ENCODE results near the gene IGSF6.
A peak's percentile ranks its signal among the peaks of the same experiment; 100 is the strongest.
"Not testable (repeated sequence)": the region's sequence is repeated elsewhere in the genome, so short reads cannot be mapped to it uniquely, and the experiment has no call there.

Gene IGSF6

GRCh38 chr16:21628772-21629171, 23.6 kb downstream of the IGSF6 start:
- no peak for DNase-seq

GRCh38 chr16:21628121-21628726, 24.2 kb downstream of the IGSF6 start:
- no peak for DNase-seq

- peak; percentile 39 to 59 for DNase-seq
These were observed 25.6 kb downstream of the IGSF6 start for GRCh38 chr16:21626659-21627277.

GRCh38 chr16:21625026-21625425, 27.4 kb downstream of the IGSF6 start:
- no peak for DNase-seq

- no peak for DNase-seq
These were observed 29.9 kb downstream of the IGSF6 start for GRCh38 chr16:21622545-21622944.

GRCh38 chr16:21620592-21620991, 31.8 kb downstream of the IGSF6 start:
- DNase-seq: no peak

- DNase-seq: no peak
These were observed 32.5 kb downstream of the IGSF6 start for GRCh38 chr16:21619765-21620425.

GRCh38 chr16:21618281-21618680, 34.1 kb downstream of the IGSF6 start:
- no peak for DNase-seq

- no peak for DNase-seq
These were observed 34.8 kb downstream of the IGSF6 start for GRCh38 chr16:21617607-21618006.

GRCh38 chr16:21614896-21615295, 37.5 kb downstream of the IGSF6 start:
- no peak for DNase-seq

GRCh38 chr16:21613781-21614180, 38.6 kb downstream of the IGSF6 start:
- no peak for DNase-seq

- no peak for DNase-seq
These were observed 39.0 kb downstream of the IGSF6 start for GRCh38 chr16:21613361-21613760.

- DNase-seq: no peak
These were observed 40.6 kb downstream of the IGSF6 start for GRCh38 chr16:21611556-21612384.

- no peak for DNase-seq
These were observed 41.2 kb downstream of the IGSF6 start for GRCh38 chr16:21611198-21611555.

- no peak for DNase-seq
These were observed 41.6 kb downstream of the IGSF6 start for GRCh38 chr16:21610766-21611165.

- DNase-seq: no peak
These were observed 42.3 kb downstream of the IGSF6 start for GRCh38 chr16:21610006-21610544.

- peak; percentile 21 to 24 for DNase-seq
These were observed 43.6 kb downstream of the IGSF6 start for GRCh38 chr16:21608639-21609328.

- not testable (repeated sequence) for DNase-seq
These were observed 46.6 kb downstream of the IGSF6 start for GRCh38 chr16:21605848-21606247.

- DNase-seq: no peak
These were observed 48.5 kb downstream of the IGSF6 start for GRCh38 chr16:21603928-21604327.

GRCh38 chr16:21602785-21603184, 49.6 kb downstream of the IGSF6 start:
- no peak for DNase-seq

GRCh38 chr16:21600031-21600773, 52.2 kb downstream of the IGSF6 start:
- DNase-seq: peak; percentile 10 to 26

Data from CD4-positive, alpha-beta T cell treated with Interleukin-1 beta for 1 hour (primary cell).